LNCaP clone FGC (cell line): ENCODE data around the gene ZNF470.

Experiments
- DNase-seq: peaks from one replicate; pipeline ENCODE4 v3.0.0-alpha.2; 2011; ENCODE audit warnings: low read depth
- H3K4me3 ChIP-seq: 2 replicates; pipeline ENCODE4 v1.5.1; 2011; ENCODE audit warnings: mild to moderate bottlenecking, low read depth, low read length, control low read depth
- TF ChIP-seq, protein P1 (sequence below): IDR thresholded peaks from 2 replicates; pipeline ENCODE4 v1.5.1; 2012; ENCODE audit warnings: mild to moderate bottlenecking; ENCODE audit not compliant: control insufficient read depth, insufficient read depth; ENCODE audit errors: extremely low read depth

The ZNF470 gene

GRCh38 chr19:56547535-56547934, 19.7 kb upstream of the ZNF470 start:
- TF ChIP-seq, protein P1, sequence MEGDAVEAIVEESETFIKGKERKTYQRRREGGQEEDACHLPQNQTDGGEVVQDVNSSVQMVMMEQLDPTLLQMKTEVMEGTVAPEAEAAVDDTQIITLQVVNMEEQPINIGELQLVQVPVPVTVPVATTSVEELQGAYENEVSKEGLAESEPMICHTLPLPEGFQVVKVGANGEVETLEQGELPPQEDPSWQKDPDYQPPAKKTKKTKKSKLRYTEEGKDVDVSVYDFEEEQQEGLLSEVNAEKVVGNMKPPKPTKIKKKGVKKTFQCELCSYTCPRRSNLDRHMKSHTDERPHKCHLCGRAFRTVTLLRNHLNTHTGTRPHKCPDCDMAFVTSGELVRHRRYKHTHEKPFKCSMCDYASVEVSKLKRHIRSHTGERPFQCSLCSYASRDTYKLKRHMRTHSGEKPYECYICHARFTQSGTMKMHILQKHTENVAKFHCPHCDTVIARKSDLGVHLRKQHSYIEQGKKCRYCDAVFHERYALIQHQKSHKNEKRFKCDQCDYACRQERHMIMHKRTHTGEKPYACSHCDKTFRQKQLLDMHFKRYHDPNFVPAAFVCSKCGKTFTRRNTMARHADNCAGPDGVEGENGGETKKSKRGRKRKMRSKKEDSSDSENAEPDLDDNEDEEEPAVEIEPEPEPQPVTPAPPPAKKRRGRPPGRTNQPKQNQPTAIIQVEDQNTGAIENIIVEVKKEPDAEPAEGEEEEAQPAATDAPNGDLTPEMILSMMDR = no peak
- H3K4me3 ChIP-seq = no peak overlapping the region
- no peak for DNase-seq

DNA sequence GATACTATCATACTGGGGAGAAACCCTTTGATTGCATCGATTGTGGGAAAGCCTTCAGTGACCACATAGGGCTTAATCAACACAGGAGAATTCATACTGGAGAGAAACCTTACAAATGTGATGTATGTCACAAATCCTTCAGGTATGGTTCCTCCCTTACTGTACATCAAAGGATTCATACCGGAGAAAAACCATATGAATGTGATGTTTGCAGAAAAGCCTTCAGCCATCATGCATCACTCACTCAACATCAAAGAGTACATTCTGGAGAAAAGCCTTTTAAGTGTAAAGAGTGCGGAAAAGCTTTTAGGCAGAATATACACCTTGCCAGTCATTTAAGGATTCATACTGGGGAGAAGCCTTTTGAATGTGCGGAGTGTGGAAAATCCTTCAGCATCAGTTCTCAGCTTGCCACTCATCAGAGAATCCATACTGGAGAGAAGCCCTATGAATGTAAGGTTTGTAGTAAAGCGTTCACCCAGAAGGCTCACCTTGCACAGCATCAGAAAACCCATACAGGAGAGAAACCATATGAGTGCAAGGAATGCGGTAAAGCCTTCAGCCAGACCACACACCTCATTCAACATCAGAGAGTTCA, 12.9 kb upstream of the ZNF470 start:
- no peak overlapping the region for H3K4me3 ChIP-seq
- no peak for DNase-seq
- TF ChIP-seq, protein P1 = no peak

GRCh38 chr19:56562766-56563165, 4.5 kb upstream of the ZNF470 start:
- DNase-seq = no peak
- TF ChIP-seq, protein P1 = no peak
- no peak overlapping the region for H3K4me3 ChIP-seq

DNA sequence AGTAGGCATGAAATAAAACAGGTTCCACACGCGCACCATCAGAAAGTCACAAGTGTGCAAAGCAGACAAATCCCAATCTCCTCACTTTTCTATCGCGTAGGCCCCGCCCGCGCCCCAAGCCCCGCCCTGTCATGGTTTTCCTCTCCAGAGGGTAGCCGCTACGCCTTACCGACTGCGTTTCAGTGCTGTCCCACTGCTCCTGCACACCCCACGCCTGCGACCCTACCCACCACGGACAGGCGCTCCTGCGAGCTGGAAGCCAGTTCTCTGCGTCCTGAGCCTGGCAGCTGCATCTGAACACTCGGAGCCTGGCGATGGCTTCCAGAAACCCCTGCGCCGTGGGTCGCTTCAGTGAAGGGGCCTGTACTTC, 379 bp upstream of the ZNF470 start:
- H3K4me3 ChIP-seq = peak overlapping the region; percentile 88
- TF ChIP-seq, protein P1 = no peak
- peak; percentile 2 for DNase-seq

- no peak for DNase-seq
- H3K4me3 ChIP-seq = no peak overlapping the region
- TF ChIP-seq, protein P1 = no peak
These were observed 5.3 kb downstream of the ZNF470 start for GRCh38 chr19:56572589-56572988.

DNA sequence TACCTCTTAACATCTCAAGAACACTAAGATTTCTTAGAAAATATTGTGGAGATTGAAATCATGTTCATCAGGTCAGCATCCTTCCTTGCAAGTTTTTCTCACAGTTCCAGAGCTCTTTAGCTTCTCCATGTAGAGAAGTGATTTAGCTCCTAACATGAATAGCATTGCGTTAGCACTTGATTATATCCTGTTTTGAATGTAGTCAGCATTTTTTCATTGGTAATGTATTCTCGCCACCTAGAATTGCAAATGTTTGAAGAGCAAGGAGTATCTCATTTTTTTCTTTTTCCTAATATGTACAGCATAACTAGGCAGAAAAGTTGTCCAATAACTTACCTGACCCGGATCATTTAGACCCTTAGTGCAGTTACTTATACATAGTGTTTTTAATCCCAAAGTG, 6.6 kb downstream of the ZNF470 start:
- TF ChIP-seq, protein P1 = no peak
- H3K4me3 ChIP-seq = no peak overlapping the region
- DNase-seq = no peak
